CD14-positive monocyte (primary cell): ENCODE data around the gene LRSAM1. TPM values are rescaled to one million over a fixed set of nuclear protein-coding genes. Genes with fewer than 3 reads are reported as not detected.
A peak's percentile ranks its signal among the peaks of the same experiment; 100 is the strongest.

Source experiments
- DNase-seq, 3 donors: peaks; one replicate each; pipeline ENCODE4 v3.0.0-alpha.2; 2011 to 2022
- H2AFZ ChIP-seq: 2 replicates; pipeline ENCODE4 v1.6.0; 2012; ENCODE audit warnings: mild to moderate bottlenecking, low read depth, low read length, inconsistent platforms; ENCODE audit not compliant: insufficient read depth, poor library complexity, severe bottlenecking
- H3K27ac ChIP-seq, 2 donors: 1 replicate in 1 of 2; 2 replicates in 1 of 2; pipeline ENCODE4 v1.5.1; 2012 to 2013; ENCODE audit warnings: low read length in 2 of 2, control low read depth in 1 of 2, inconsistent platforms in 1 of 2, low read depth in 1 of 2, mild to moderate bottlenecking in 1 of 2
- H3K27me3 ChIP-seq, 2 donors: one replicate each; pipeline versions ENCODE4 v1.6.0 to v1.6.1; 2011 to 2013; ENCODE audit warnings: low read length in 2 of 2; ENCODE audit not compliant: control insufficient read depth in 2 of 2, insufficient read depth in 2 of 2
- H3K36me3 ChIP-seq, 2 donors: replicated peaks in 1 of 2; 1 replicate in 1 of 2; 2 replicates in 1 of 2; pipeline versions ENCODE4 v1.5.1 to v1.6.1; 2012 to 2013; ENCODE audit warnings: low read length in 2 of 2, control low read depth in 1 of 2, inconsistent platforms in 1 of 2, mild to moderate bottlenecking in 1 of 2; ENCODE audit not compliant: insufficient read depth in 2 of 2, control insufficient read depth in 1 of 2
- H3K4me1 ChIP-seq, 2 donors: 1 replicate in 1 of 2; 2 replicates in 1 of 2; pipeline versions ENCODE4 v1.5.1 to v1.6.1; 2012 to 2013; ENCODE audit warnings: low read length in 2 of 2, control low read depth in 1 of 2, inconsistent platforms in 1 of 2, mild to moderate bottlenecking in 1 of 2, moderate library complexity in 1 of 2; ENCODE audit not compliant: insufficient read depth in 2 of 2, control insufficient read depth in 1 of 2
- H3K4me2 ChIP-seq: replicated peaks from 2 replicates; pipeline ENCODE3; 2012; ENCODE audit warnings: low read length, moderate library complexity, mild to moderate bottlenecking; ENCODE audit not compliant: poor library complexity, severe bottlenecking; ENCODE audit errors: extremely low read depth
- H3K4me3 ChIP-seq, 3 experiments: fragments of 200-600 bp in 1 of 3; sonication (generic) in 1 of 3; replicated peaks in 1 of 3; 1 replicate in 2 of 3; 2 replicates in 1 of 3; pipeline ENCODE4 v1.5.1; 2011 to 2013; ENCODE audit warnings: low read length in 3 of 3, mild to moderate bottlenecking in 3 of 3, control low read depth in 2 of 3, low read depth in 2 of 3, inconsistent platforms in 1 of 3, moderate library complexity in 1 of 3
- H3K79me2 ChIP-seq: 2 replicates; pipeline ENCODE4 v1.6.0; 2012; ENCODE audit warnings: mild to moderate bottlenecking, control low read depth, inconsistent platforms, low read length, moderate library complexity; ENCODE audit not compliant: insufficient read depth
- H3K9ac ChIP-seq: 2 replicates; pipeline ENCODE4 v1.6.0; 2017; ENCODE audit warnings: low read length, mild to moderate bottlenecking; ENCODE audit not compliant: insufficient read depth, poor library complexity, severe bottlenecking
- H3K9me3 ChIP-seq, 2 donors: replicated peaks in 1 of 2; 1 replicate in 1 of 2; 2 replicates in 1 of 2; pipeline versions ENCODE4 v1.5.1 to v1.6.1; 2012 to 2013; ENCODE audit warnings: low read length in 2 of 2, control low read depth in 1 of 2; ENCODE audit not compliant: control insufficient read depth in 1 of 2, insufficient read depth in 1 of 2
- H4K20me1 ChIP-seq: 2 replicates; pipeline ENCODE4 v1.6.0; 2012; ENCODE audit warnings: mild to moderate bottlenecking, low read length, control low read depth, moderate library complexity; ENCODE audit not compliant: insufficient read depth
- H3K27ac Mint-ChIP-seq, 7 donors: one replicate each; pipeline ENCODE4 v1.8.0; 2020; ENCODE audit warnings: mild to moderate bottlenecking in 7 of 7, mixed read lengths in 7 of 7, moderate library complexity in 6 of 7, inconsistent platforms in 2 of 7
- H3K27me3 Mint-ChIP-seq, 3 donors: one replicate each; pipeline ENCODE4 v1.8.0; 2021 to 2022; ENCODE audit warnings: low read depth in 3 of 3, mild to moderate bottlenecking in 3 of 3, mixed read lengths in 3 of 3, moderate library complexity in 3 of 3, inconsistent platforms in 1 of 3
- H3K36me3 Mint-ChIP-seq, 2 donors: one replicate each; pipeline ENCODE4 v1.8.0; 2020; ENCODE audit warnings: mixed read lengths in 2 of 2, inconsistent platforms in 1 of 2, mild to moderate bottlenecking in 1 of 2
- H3K4me1 Mint-ChIP-seq: one replicate; pipeline ENCODE4 v1.8.0; 2020; ENCODE audit warnings: mild to moderate bottlenecking, mixed read lengths
- H3K4me3 Mint-ChIP-seq, 2 donors: one replicate each; pipeline ENCODE4 v1.8.0; 2020; ENCODE audit warnings: mild to moderate bottlenecking in 2 of 2, mixed read lengths in 2 of 2, moderate library complexity in 1 of 2
- H3K9me3 Mint-ChIP-seq, 7 donors: one replicate each; pipeline ENCODE4 v1.8.0; 2020 to 2022; ENCODE audit warnings: mixed read lengths in 7 of 7, mild to moderate bottlenecking in 6 of 7, moderate library complexity in 6 of 7, inconsistent platforms in 2 of 7
- WGBS: methylation state at CpG from one replicate; pipeline ENCODE4 v1.1.5; 2013; ENCODE audit warnings: missing lambda C conversion rate; ENCODE audit not compliant: insufficient coverage; 5-methylcytosine and 5-hydroxymethylcytosine counted together
- intact Hi-C, 2 donors: fragments of 100-400 bp; cut with micrococcal nuclease; formaldehyde crosslinking; loops; one replicate each; pipeline versions ENCODE4 v1.15.0 to v1.15.1; 2023
- polyA plus RNA-seq, 3 donors: library from polyadenylated mRNA; depleted of rRNA in 1 of 3; unstranded in 2 of 3; stranded (reverse) in 1 of 3; fragments of 300-500 nt in 2 of 3; fragments of >200 nt in 1 of 3; fragmentation: Illumina TruSeq in 2 of 3; gene quantifications; 1 replicate in 2 of 3; 2 replicates in 1 of 3; pipeline ENCODE4 v1.2.3, GENCODE V29; 2012 to 2021
- TF ChIP-seq, protein P1 (sequence below): fragments of 200-600 bp; IDR thresholded peaks from one replicate; pipeline ENCODE4 v1.8.0; 2022; ENCODE audit warnings: antibody characterized with exemption, mild to moderate bottlenecking

The LRSAM1 gene
- polyA plus RNA-seq, 3 donors: 6.0 to 19.8 (median 8.2) TPM

GRCh38 chr9:127508901-127509260 is 57.6 kb downstream of the LRSAM1 start:
- H3K27ac Mint-ChIP-seq: no peak overlapping the region
- Histone ChIP-seq H3K9me3 (no peaks in the 10 kb centered on the region), H3K9ac (no peak overlapping the region), H3K27ac (no peak overlapping the region), H3K4me3 (no peak overlapping the region), H3K27me3 (no peaks in the 10 kb centered on the region), H3K79me2 (no peaks in the 10 kb centered on the region), H3K36me3 (peaks cover 83 to 97% of the 10 kb centered on the region in 2 donors), H4K20me1 (peaks cover 78% of the 10 kb centered on the region), H3K4me2 (no peak overlapping the region), H2AFZ (no peak overlapping the region), H3K4me1 (no peaks in the 10 kb centered on the region)
- intact Hi-C loops: loop anchor here in 1 of 2 donors (10.0 kb wide), 1 partner anchor 366 kb away; the partner anchor contains the start of gene AK1
- no peaks in the 10 kb centered on the region for H3K9me3 Mint-ChIP-seq
- DNase-seq: no peak
- peaks cover 66 to 87% of the 10 kb centered on the region in 2 donors for H3K36me3 Mint-ChIP-seq
- WGBS: 95% methylated on average over 19 of the region's 19 CpGs
- H3K4me3 Mint-ChIP-seq: no peak overlapping the region
- H3K4me1 Mint-ChIP-seq: no peaks in the 10 kb centered on the region
- TF ChIP-seq, protein P1, sequence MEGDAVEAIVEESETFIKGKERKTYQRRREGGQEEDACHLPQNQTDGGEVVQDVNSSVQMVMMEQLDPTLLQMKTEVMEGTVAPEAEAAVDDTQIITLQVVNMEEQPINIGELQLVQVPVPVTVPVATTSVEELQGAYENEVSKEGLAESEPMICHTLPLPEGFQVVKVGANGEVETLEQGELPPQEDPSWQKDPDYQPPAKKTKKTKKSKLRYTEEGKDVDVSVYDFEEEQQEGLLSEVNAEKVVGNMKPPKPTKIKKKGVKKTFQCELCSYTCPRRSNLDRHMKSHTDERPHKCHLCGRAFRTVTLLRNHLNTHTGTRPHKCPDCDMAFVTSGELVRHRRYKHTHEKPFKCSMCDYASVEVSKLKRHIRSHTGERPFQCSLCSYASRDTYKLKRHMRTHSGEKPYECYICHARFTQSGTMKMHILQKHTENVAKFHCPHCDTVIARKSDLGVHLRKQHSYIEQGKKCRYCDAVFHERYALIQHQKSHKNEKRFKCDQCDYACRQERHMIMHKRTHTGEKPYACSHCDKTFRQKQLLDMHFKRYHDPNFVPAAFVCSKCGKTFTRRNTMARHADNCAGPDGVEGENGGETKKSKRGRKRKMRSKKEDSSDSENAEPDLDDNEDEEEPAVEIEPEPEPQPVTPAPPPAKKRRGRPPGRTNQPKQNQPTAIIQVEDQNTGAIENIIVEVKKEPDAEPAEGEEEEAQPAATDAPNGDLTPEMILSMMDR: no peak
- peaks cover 1 to 9% (median 4%) of the 10 kb centered on the region in 3 donors for H3K27me3 Mint-ChIP-seq

DNA sequence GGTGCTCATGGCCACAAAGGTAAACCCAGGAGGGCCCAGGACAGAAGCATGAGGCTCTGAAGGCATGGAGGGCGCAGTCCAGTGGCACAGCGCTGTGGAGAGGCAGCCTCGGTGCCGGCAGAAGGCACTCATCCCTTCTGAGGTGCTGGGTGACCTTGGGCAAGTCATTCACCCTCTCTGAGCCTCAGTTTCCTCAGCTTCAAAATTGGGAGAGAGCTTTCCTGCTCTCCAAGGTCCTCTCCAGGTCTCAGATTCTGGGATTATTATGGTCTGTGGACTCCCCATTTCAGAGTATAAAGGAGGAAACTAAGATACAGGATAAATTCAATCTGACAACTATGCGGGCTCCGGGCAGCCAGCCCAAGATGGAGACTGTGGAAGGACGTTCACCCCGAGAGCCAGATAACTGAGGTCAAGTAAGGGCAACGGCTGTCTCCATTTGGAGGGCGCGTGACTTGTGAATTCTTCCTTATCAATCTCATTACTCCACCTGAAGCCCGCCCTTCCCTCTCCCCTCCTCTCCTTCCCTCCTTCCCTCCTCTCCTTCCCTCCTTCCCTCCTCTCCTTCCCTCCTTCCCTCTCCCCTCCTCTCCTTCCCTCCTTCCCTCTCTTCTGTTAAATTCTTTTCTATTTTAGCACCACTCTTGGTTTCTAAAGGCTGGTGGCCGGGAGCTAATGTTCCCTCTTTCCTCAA is 58.1 kb downstream of the LRSAM1 start:
- 83% methylated on average over 12 of the region's 13 CpGs for WGBS
- Histone ChIP-seq H3K9me3 (no peaks in the 10 kb centered on the region), H3K4me2 (no peak overlapping the region), H3K9ac (no peak overlapping the region), H3K4me1 (no peaks in the 10 kb centered on the region), H3K4me3 (no peak overlapping the region), H3K27me3 (no peaks in the 10 kb centered on the region), H3K36me3 (peaks cover 84 to 98% of the 10 kb centered on the region in 2 donors), H4K20me1 (peaks cover 73% of the 10 kb centered on the region), H2AFZ (no peak overlapping the region), H3K79me2 (no peaks in the 10 kb centered on the region), H3K27ac (no peak overlapping the region)
- Mint-ChIP-seq H3K27me3 (peaks cover 1 to 9% (median 4%) of the 10 kb centered on the region in 3 donors), H3K9me3 (no peaks in the 10 kb centered on the region), H3K27ac (peak overlapping the region in 1 of 7 donors; percentile 15), H3K4me3 (no peak overlapping the region), H3K36me3 (peaks cover 67 to 89% of the 10 kb centered on the region in 2 donors), H3K4me1 (no peaks in the 10 kb centered on the region)
- intact Hi-C loops: loop anchor here in 1 of 2 donors (10.0 kb wide), 1 partner anchor 365 kb away; the partner anchor contains the start of gene AK1
- TF ChIP-seq, protein P1: no peak
- peak in 1 of 3 donors; percentile 2 for DNase-seq
